CD4-positive, CD25-positive, alpha-beta regulatory T cell (primary cell): ENCODE measurements around the gene HOXD12. TPM values are rescaled to one million over a fixed set of nuclear protein-coding genes. Genes with fewer than 3 reads are reported as not detected.

Source experiments
- ATAC-seq, 2 donors: fragments of 150-1000 bp; cut with Tn5 transposase; one replicate each; pipeline ENCODE4 v1.10.0; 2021; ENCODE audit warnings: low read depth in 2 of 2, moderate number of reproducible peaks in 2 of 2, moderate library complexity in 1 of 2
- DNase-seq, 3 donors: peaks; one replicate each; pipeline versions ENCODE4 v3.0.0 to v3.0.0-alpha.2; 2012 to 2022; ENCODE audit warnings: mixed read lengths in 1 of 3
- H3K27ac ChIP-seq: one replicate; pipeline ENCODE4 v1.7.0; 2013; ENCODE audit warnings: mild to moderate bottlenecking, low read length; ENCODE audit not compliant: insufficient read depth, poor library complexity, severe bottlenecking
- H3K27me3 ChIP-seq: one replicate; pipeline ENCODE4 v1.7.0; 2013; ENCODE audit warnings: low read length; ENCODE audit not compliant: control insufficient read depth, insufficient read depth
- H3K36me3 ChIP-seq: one replicate; pipeline ENCODE4 v1.7.0; 2013; ENCODE audit warnings: mild to moderate bottlenecking, low read length, moderate library complexity; ENCODE audit not compliant: control insufficient read depth, insufficient read depth
- H3K4me1 ChIP-seq: 2 replicates; pipeline ENCODE4 v1.7.0; 2013; ENCODE audit warnings: mild to moderate bottlenecking, low read length; ENCODE audit not compliant: insufficient read depth, control insufficient read depth, poor library complexity, severe bottlenecking
- H3K4me3 ChIP-seq: one replicate; pipeline ENCODE4 v1.7.0; 2013; ENCODE audit warnings: low read depth, mild to moderate bottlenecking, low read length, moderate library complexity
- H3K9me3 ChIP-seq, 2 experiments: 1 replicate in 1 of 2; 2 replicates in 1 of 2; pipeline ENCODE4 v1.7.0; 2013; ENCODE audit warnings: low read length in 2 of 2, mild to moderate bottlenecking in 1 of 2, moderate library complexity in 1 of 2; ENCODE audit not compliant: control insufficient read depth in 2 of 2
- H3K27ac Mint-ChIP-seq, 3 donors: one replicate each; pipeline ENCODE4 v1.8.0; 2020 to 2022; ENCODE audit warnings: mild to moderate bottlenecking in 3 of 3, mixed read lengths in 3 of 3, moderate library complexity in 2 of 3
- H3K27me3 Mint-ChIP-seq: one replicate; pipeline ENCODE4 v1.8.0; 2022; ENCODE audit warnings: mild to moderate bottlenecking, mixed read lengths
- H3K36me3 Mint-ChIP-seq: one replicate; pipeline ENCODE4 v1.8.0; 2020; ENCODE audit warnings: mixed read lengths
- H3K4me1 Mint-ChIP-seq, 4 donors: one replicate each; pipeline ENCODE4 v1.8.0; 2020 to 2022; ENCODE audit warnings: mixed read lengths in 4 of 4, mild to moderate bottlenecking in 1 of 4
- H3K4me3 Mint-ChIP-seq, 4 donors: one replicate each; pipeline ENCODE4 v1.8.0; 2020 to 2022; ENCODE audit warnings: mild to moderate bottlenecking in 4 of 4, mixed read lengths in 4 of 4, moderate library complexity in 3 of 4
- H3K9me3 Mint-ChIP-seq, 7 donors: one replicate each; pipeline ENCODE4 v1.8.0; 2020 to 2022; ENCODE audit warnings: mixed read lengths in 7 of 7, mild to moderate bottlenecking in 3 of 7, moderate library complexity in 2 of 7
- polyA plus RNA-seq, 4 donors: library from polyadenylated mRNA; unstranded; fragments of 300-500 nt; fragmentation: Illumina TruSeq; gene quantifications; one replicate each; pipeline ENCODE4 v1.2.3, GENCODE V29; 2021
- total RNA-seq: library from RNA; stranded (reverse); gene quantifications from one replicate; pipeline ENCODE4 v1.2.3, GENCODE V29; 2022

HOXD12 gene
- total and polyA plus RNA-seq, 5 donors from 2014 or later: not detected

GRCh38 chr2:176117823-176118371, 18.3 kb downstream of the HOXD12 start:
- H3K36me3 Mint-ChIP-seq: peaks cover 3% of the 10 kb centered on the region
- no peak for DNase-seq
- Histone ChIP-seq H3K27ac (no peak overlapping the region), H3K4me1 (peaks cover 10% of the 10 kb centered on the region), H3K36me3 (no peaks in the 10 kb centered on the region), H3K4me3 (no peak overlapping the region), H3K27me3 (peaks cover 65% of the 10 kb centered on the region), H3K9me3 (peaks cover 7 to 16% of the 10 kb centered on the region in 2 experiments)
- no peak for ATAC-seq
- H3K27me3 Mint-ChIP-seq: peaks cover 78% of the 10 kb centered on the region
- H3K27ac Mint-ChIP-seq: no peak overlapping the region
- H3K4me3 Mint-ChIP-seq: peak overlapping the region in 1 of 4 donors; percentile 69
- H3K4me1 Mint-ChIP-seq: peaks cover 5 to 6% (median 5%) of the 10 kb centered on the region in 4 donors
- H3K9me3 Mint-ChIP-seq: peaks cover 0 to 18% (median 3%) of the 10 kb centered on the region in 7 donors

GRCh38 chr2:176118601-176119339, 19.2 kb downstream of the HOXD12 start:
- H3K27me3 Mint-ChIP-seq: peaks cover 75% of the 10 kb centered on the region
- ATAC-seq: no peak
- H3K27ac Mint-ChIP-seq: peak overlapping the region in 1 of 3 donors; percentile 84
- H3K4me3 ChIP-seq: no peak overlapping the region
- H3K9me3 ChIP-seq: peaks cover 7 to 16% of the 10 kb centered on the region in 2 experiments
- H3K9me3 Mint-ChIP-seq: peaks cover 0 to 16% (median 3%) of the 10 kb centered on the region in 7 donors
- no peak overlapping the region for H3K27ac ChIP-seq
- peaks cover 62% of the 10 kb centered on the region for H3K27me3 ChIP-seq
- peaks cover 11% of the 10 kb centered on the region for H3K4me1 ChIP-seq
- DNase-seq: peak in 1 of 3 donors; percentile 51
- peaks cover 6 to 9% (median 7%) of the 10 kb centered on the region in 4 donors for H3K4me1 Mint-ChIP-seq
- peaks cover 3% of the 10 kb centered on the region for H3K36me3 Mint-ChIP-seq
- H3K4me3 Mint-ChIP-seq: peak overlapping the region in 3 of 4 donors; percentile 41 to 82 (median 49)
- H3K36me3 ChIP-seq: no peaks in the 10 kb centered on the region

GRCh38 chr2:176120364-176121189, 21.0 kb downstream of the HOXD12 start:
- no peaks in the 10 kb centered on the region for H3K36me3 ChIP-seq
- Mint-ChIP-seq H3K27me3 (peaks cover 75% of the 10 kb centered on the region), H3K36me3 (peaks cover 3% of the 10 kb centered on the region), H3K4me1 (peaks cover 6 to 11% (median 8%) of the 10 kb centered on the region in 4 donors), H3K27ac (no peak overlapping the region), H3K4me3 (peak overlapping the region in 3 of 4 donors; percentile 9 to 61 (median 40)), H3K9me3 (peaks cover 0 to 16% (median 3%) of the 10 kb centered on the region in 7 donors)
- H3K27me3 ChIP-seq: peaks cover 55% of the 10 kb centered on the region
- ATAC-seq: no peak
- H3K4me1 ChIP-seq: peaks cover 11% of the 10 kb centered on the region
- H3K27ac ChIP-seq: no peak overlapping the region
- no peak overlapping the region for H3K4me3 ChIP-seq
- DNase-seq: no peak
- H3K9me3 ChIP-seq: peaks cover 7 to 12% of the 10 kb centered on the region in 2 experiments

GRCh38 chr2:176121190-176122051, 21.8 kb downstream of the HOXD12 start:
- H3K4me1 ChIP-seq: peaks cover 11% of the 10 kb centered on the region
- H3K27ac ChIP-seq: no peak overlapping the region
- H3K4me3 ChIP-seq: no peak overlapping the region
- Mint-ChIP-seq H3K27ac (no peak overlapping the region), H3K36me3 (peaks cover 3% of the 10 kb centered on the region), H3K27me3 (peaks cover 80% of the 10 kb centered on the region), H3K9me3 (peaks cover 0 to 15% (median 3%) of the 10 kb centered on the region in 7 donors), H3K4me3 (peak overlapping the region in 2 of 4 donors; percentile 40 to 50), H3K4me1 (peaks cover 6 to 11% (median 8%) of the 10 kb centered on the region in 4 donors)
- H3K36me3 ChIP-seq: no peaks in the 10 kb centered on the region
- DNase-seq: no peak
- no peak for ATAC-seq
- peaks cover 61% of the 10 kb centered on the region for H3K27me3 ChIP-seq
- peaks cover 7 to 10% of the 10 kb centered on the region in 2 experiments for H3K9me3 ChIP-seq

DNA sequence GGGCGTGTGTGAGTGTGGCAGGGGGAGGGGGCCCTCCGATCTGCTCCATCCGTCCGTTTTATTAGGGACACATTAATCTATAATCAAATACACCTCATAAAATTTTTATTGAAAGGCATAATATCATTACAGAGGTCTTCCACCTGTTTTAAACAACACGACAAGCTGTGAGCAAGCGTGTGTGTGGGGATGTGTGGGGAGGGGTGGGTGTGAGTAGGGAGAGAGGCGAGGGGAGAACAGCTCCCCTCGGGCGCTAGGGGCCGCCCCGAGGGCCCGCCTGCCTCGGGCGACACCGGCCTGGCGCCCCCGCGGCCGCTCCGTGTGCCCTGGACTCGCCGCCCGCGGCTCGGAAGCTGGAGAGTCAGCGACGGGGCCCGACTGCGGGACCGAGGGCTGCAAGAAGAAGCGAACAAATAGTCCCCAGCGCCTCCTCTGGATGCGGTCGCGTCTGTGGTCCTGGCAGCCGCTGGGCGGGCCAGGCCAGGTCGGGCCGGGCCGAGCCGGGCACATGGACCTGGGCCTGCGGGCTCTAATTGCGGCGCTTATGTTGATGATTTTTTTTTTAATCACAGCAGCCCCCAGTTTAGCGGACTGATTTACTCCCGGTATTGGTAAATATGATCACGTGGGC, 22.6 kb downstream of the HOXD12 start:
- Histone ChIP-seq H3K4me1 (peaks cover 11% of the 10 kb centered on the region), H3K27me3 (peaks cover 60% of the 10 kb centered on the region), H3K36me3 (no peaks in the 10 kb centered on the region), H3K9me3 (peaks cover 3 to 7% of the 10 kb centered on the region in 2 experiments), H3K27ac (no peak overlapping the region), H3K4me3 (no peak overlapping the region)
- DNase-seq: no peak
- peaks cover 80% of the 10 kb centered on the region for H3K27me3 Mint-ChIP-seq
- peaks cover 0 to 15% (median 3%) of the 10 kb centered on the region in 7 donors for H3K9me3 Mint-ChIP-seq
- peaks cover 7 to 15% (median 10%) of the 10 kb centered on the region in 4 donors for H3K4me1 Mint-ChIP-seq
- no peak overlapping the region for H3K27ac Mint-ChIP-seq
- ATAC-seq: no peak
- peak overlapping the region in 3 of 4 donors; percentile 67 to 82 (median 68) for H3K4me3 Mint-ChIP-seq
- peaks cover 3% of the 10 kb centered on the region for H3K36me3 Mint-ChIP-seq

- peaks cover 0 to 14% (median 3%) of the 10 kb centered on the region in 7 donors for H3K9me3 Mint-ChIP-seq
- H3K36me3 ChIP-seq: no peaks in the 10 kb centered on the region
- no peak within 1 kb of the TSS for H3K27ac ChIP-seq
- H3K4me3 Mint-ChIP-seq: peak within 1 kb of the TSS; percentile 53 to 82 (median 68)
- peaks cover 3% of the 10 kb centered on the region for H3K36me3 Mint-ChIP-seq
- H3K27me3 Mint-ChIP-seq: peaks cover 80% of the 10 kb centered on the region
- ATAC-seq: no peak
- no peak for DNase-seq
- H3K27me3 ChIP-seq: peaks cover 63% of the 10 kb centered on the region
- H3K9me3 ChIP-seq: peaks cover 0 to 7% of the 10 kb centered on the region in 2 experiments
- H3K27ac Mint-ChIP-seq: no peak within 1 kb of the TSS
- H3K4me1 ChIP-seq: peaks cover 11% of the 10 kb centered on the region
- peaks cover 7 to 16% (median 14%) of the 10 kb centered on the region in 4 donors for H3K4me1 Mint-ChIP-seq
- no peak within 1 kb of the TSS for H3K4me3 ChIP-seq
Measured at GRCh38 chr2:176122683-176123410, 23.3 kb downstream of the HOXD12 start, which contains the start of gene HOXD9. HOXD9 (plus strand) TSS chr2:176122719; CDS start chr2:176122769, 50 bp downstream.
